RPMI8226 (cell line): ENCODE data around the gene COMT.

ENCODE experiments used
- DNase-seq: peaks from one replicate; pipeline ENCODE4 v3.0.0-alpha.2; 2015

The COMT gene

DNA sequence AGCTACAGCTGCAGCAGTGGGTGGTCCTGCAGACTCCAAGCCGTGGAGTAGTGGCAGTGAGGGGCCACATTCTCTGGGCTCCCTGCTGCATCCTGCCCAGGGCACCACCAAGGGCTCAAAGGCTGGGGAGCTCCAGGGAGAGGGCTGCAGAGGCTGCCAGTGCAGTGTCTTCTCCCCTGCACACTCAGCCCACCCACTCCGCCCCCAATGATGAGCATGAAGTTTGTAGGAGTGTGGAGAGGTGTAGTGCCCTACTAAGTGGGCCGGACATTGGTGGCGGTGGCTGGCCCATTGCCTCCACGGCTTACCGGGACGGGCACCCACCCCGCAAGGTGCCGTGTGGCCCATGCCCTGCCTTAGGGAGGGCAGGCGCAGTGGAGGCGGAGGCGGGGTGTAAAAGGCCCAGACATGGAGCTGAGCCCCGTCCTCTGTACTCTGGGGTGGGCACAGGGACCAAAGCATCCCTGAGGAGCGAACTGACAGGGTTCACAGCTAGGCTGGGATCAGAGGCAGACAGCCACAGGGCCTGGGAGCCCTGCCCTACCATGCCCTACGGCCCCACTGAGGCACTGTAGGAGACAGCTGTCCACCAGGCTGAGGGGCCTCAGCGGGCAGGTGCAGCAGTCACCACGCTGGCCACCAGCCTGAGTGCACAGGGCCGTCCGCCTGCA is 56.1 kb downstream of the COMT start:
- DNase-seq, result no peak

DNA sequence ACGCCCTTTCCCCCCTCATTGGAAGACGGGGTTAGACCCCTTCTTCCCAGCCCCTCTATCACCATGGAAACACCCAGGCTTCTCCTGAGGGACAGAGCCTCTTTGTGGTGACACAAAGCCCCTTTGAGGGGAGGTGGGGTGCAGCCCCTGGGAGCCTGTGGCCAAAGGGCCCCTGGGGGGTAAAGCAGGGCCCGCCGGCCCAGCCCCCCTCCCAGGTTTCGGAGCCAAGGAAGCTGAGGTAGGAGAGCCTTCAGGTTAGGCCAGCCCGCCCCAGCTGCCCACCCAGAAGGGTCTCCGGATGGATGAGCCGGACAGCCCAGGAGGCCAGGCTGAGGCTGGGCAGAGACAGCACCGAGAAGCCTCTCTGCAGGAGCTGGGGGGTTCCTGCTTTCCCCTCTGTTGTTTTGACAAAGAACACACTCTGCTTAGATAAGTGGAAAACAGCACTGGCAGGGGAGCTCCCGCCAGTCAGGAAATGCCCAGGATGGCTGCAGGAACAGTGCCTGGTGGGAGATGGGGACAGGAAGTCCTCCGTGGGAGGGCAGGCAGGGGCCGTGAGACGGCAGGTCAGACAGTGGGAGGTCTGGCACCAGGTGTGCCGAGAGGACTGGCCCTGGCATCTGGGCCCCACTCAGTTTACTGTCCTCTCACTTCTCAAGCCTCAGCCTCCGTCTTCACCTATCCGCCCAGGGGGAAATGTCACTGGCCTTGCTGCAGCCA is 56.8 kb downstream of the COMT start:
- no peak for DNase-seq

DNA sequence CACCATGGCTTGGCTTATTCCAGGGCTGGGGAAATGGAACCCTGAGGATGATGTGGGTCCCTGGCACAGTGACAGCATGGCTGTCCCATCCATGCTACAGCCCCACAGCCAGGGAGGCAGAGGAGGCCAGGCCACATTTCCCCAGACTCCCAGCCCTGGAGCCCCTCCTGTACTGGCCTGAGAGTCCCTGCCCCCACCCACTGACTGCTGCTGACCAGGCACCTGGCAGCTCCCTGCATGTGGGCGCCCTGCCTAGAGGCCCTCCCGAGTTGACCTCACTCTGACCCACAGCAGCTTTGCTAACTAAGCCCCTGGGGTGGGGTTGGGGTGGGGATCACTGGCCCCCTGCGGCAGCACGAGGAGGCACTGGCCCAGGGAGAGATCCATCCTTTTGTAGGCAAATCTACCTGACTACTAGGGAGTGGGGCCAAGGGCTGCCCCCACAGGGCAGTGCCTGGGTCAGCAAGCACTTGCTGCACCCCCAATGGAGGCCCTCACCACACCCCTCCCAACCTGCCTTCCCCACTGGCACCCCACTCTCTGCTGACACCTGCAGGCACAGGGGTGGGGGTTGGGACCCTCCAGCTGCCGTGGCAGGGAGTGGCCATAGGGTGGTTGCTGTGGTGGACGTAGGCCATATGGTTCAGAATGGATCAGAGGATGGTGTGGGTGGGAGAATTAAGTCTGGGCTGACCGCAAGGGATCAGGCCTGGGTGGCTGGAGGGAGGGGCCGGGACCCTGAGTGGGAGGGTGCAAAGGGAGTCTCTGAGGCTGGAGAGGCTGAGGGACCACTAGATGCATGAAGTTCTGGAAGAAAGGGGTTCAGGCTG is 57.6 kb downstream of the COMT start:
- DNase-seq, result peak; percentile 52

DNA sequence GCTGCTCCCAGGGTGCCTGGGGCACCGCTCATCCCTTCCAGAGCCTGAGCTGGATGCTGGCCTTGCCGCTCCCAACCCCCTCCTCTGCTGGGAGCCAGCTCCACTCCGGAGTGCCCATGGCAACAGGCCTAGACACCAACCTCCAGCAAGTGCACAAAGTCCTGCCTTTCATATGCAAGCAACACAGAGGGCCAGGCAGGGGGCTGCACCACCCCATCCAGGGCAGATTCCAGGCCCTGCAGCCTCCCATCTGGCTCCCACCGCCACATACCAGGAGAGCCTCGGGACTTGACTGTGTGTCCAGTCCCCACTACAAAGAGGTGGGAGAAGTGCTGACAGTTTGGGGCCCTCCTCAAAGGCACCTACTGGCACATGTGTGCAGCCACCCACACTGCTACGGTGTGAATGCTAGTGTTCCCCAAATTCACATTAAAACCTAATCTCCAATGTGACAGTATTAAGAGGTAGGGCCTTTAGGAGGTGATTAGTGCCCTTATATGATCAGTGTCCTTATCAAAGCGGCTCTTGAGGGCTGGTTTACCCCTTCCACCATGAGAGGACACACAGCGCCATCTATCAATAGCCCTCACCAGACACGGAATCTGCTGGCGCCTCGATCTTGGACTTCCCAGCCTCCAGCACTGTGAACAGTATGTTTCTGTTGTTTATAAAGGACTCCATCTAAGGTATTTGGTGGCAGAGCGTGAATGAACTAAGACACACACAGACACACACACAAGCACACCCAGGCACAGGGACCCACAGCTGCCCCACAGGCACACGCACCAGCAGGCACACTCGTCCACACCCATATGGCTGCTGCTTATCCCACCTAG is 58.9 kb downstream of the COMT start:
- no peak for DNase-seq

DNA sequence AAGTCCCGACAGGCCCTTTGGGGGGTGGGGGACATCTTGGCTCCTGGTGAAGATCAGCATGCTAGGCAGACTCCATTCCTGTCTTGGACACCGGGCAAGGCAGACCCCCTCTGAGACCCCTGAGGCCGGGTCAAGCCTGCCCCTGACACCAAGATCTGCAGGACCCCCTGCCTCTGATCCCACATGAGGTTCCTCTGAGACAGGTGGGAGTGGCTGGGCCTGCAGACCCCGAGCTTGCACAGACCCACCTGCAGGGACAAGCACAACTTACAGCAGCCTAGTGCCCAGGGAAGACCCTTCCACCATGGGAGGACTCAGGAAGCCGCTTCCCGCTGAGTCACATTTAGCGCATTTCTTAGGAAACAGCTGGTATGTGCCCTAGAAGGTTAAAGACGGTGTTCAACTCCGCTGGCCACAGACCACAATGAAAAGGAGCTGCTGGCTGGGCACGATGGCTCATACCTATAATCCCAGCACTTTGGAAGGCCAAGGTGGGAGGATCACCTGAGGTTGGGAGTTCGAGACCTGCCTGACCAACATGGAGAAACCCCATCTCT is 59.6 kb downstream of the COMT start:
- DNase-seq, result no peak

DNA sequence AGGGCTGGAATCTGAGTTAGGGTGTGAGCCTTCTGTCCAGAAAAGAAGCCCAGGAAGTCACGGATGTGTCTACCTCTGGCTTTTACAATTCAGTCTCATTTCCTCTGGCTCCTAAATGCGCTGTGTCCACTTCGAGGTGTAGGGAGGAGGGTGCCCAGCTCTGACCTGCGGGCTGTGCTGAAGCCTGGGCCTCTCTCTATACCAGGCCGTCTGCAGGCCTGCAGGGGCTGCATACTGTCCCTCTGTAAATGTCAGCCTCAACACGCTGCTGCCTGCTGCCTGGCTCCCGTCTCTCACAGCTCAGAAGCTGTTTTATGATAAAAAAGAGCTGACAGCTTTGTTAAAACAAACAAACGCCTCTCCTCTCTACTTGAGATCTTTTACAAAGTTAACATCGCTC is 60.6 kb downstream of the COMT start:
- no peak for DNase-seq

DNA sequence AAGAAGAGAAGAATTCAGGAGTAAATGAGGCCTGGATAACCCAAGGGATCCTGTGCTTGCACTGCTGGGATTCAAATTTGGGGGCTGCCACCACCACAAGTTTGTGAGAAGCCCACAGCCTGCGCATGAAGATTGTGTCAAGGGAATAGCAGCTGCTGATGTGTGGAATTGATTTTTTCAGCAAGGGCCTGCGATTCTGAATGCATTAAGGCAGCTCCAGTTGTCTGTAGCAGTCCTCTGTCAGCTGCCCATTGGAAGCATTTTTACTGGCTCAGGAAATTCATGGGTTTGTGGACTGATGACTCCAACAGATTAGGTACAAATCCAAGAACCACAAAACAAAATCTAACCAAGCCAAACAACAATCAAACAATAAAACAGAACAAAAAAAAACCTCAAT is 61.1 kb downstream of the COMT start:
- DNase-seq, result no peak

DNA sequence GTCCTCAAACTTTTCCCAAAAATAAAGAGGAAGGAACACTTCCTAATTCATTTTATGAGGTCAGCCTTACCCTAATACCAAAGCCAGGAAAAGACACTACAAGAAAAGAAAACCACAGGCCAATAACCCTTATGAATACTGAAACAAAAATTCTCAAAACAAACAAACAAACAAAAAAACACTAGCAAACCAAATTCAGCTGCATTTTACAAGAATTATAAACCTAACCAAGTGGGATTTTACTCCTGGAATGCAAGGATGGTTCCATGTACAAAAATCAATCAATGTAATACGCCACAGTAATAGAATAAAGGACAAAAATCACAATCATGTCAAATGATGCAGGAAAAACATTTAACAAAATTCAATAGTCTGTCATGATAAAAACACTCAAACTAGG is 61.7 kb downstream of the COMT start:
- no peak for DNase-seq

DNA sequence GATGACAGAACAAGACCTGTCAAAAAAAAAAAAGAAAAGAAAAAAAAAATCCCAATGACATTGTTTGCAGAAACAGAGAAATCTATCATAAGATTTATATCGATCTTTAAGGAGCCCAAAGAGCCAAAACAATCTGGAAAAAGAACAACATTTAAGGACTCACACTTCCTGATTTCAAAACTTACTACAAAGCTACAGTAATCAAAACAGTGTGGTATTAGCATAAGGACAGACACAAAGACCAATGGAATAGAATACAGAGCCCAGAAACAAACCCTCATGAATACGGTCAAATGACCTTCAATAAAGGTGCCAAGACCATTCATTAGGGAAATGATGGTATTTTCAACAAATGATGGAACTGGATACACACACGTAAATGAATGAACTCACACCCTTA is 62.9 kb downstream of the COMT start:
- DNase-seq, result no peak

DNA sequence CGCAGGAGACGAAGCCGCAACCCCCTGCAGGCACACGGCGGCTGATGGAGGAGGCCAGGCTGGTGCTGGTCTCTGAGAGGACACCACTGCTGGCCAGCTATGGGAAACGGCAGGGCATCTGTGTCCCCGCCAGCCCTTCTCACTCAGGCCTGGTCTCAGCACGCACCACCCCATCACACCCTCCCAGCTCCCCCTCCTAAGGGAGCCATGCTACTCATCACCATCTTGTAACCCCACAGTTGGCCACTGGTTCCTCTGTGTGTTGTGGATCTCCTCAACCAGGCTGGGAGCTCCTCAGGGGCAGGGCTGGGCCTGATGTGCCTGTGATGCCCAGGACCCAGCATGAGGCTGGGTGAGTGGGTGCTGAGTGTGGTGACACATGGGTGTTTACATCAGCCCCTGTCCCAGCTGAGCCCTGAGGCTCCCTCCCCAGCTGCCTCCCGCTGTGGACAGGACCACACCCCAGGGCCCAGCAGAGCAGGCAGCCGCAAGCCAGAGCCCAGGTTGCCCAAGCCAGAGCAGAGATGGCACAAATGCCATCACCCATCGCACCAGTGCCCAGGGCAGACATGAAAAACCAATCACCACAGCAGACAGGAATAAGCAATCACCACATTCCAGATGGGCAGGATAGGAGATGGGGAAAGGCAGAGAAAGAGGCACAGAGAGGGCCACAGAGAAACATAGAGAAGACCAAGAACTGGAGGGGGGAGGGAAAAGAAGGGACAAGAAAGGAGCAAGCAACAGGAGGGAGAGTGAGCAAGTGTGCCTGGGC is 66.8 kb downstream of the COMT start:
- DNase-seq, result no peak

DNA sequence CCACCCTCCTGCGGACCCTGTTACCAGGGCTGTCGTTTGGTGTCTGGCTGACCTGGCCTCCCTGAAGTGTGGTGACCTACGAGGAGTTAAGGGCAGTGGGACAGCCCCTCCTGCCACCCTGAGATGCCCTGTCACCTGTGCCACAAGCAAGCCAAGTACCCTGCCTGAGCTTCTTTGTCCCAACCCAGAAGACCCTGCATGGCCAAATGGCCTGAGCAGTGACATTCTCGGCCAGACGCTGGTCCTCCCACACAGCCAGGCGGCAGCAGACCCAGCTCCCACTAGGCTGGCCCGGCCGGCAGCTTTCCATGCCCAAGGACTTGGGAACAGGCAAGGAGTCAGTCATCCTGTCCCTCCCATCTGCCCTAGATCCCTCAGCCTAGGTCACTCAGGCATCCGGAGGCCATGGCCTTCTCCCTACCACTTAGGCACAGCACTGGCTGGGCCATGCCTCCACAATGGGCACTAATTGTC is 67.5 kb downstream of the COMT start:
- no peak for DNase-seq

DNA sequence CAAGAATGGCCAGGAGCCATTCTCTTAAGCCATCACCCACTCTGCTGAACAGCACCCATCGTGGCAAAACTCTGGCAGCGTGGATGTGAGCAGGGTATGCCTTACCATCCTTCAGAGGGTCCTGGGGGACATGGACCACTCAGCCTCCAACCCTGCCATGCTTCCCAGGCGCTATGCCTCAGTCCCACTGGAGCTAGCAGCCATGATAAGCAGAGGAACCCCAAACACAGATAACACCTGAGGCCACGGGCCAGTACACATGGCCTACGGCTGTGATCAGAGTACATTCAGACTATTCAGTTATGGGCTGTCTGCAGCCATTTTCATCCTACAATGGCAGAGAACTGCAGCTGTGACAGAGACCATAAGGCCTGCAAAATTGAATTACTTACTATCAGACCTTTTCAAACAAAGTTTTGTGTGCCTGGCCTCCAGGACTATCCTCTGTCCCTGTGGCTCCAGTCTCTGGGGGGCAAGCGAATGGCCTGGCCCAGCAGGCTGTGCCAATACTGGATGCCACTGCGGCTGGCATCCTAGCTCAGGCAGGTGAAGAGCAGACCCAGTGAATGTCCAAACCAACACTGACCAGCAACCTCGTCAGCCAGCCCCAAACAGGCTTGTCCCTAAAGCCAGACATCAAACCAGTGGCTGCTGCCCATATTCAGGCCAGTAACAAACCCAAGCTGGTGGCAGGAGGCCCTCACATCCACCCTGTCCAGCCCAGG is 68.2 kb downstream of the COMT start:
- no peak for DNase-seq

DNA sequence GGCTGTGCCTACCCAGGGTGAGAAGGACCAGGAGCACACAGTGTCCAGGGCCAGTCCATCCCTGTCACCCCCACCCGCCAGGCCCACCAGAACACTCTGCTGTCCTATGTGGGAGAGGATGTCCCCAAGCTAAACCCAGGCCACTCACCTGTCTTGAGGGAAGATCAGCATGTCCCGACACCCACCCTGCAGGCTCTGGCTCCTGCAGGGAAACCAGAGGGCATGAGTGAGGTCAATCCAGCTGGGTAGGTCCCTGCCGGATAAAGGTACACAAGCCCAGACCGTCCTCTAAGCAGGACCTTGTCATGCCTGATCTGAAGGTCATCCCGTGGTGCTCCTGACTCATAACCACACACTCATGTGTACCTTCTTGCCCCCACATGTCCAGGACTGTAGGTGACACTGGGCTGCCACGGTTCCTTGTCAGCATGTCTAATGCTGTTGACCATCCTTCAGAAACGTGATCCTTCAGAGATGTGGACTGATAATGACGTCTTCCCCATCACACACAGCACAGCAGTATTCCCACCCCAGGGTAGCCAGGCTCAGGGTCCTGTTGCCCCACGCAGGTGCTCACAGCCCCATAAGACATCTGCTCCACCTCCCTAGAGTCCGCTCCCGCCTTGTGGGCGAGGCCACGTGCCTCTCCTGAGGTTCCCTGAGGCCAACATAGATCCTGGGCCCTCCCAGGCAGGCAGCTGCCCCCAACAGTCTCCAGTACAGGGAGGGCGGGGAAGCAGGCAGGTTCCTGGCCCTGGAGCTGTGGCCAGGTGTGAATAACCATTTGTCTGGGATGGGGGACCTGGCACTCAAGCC is 68.9 kb downstream of the COMT start:
- DNase-seq, result no peak

DNA sequence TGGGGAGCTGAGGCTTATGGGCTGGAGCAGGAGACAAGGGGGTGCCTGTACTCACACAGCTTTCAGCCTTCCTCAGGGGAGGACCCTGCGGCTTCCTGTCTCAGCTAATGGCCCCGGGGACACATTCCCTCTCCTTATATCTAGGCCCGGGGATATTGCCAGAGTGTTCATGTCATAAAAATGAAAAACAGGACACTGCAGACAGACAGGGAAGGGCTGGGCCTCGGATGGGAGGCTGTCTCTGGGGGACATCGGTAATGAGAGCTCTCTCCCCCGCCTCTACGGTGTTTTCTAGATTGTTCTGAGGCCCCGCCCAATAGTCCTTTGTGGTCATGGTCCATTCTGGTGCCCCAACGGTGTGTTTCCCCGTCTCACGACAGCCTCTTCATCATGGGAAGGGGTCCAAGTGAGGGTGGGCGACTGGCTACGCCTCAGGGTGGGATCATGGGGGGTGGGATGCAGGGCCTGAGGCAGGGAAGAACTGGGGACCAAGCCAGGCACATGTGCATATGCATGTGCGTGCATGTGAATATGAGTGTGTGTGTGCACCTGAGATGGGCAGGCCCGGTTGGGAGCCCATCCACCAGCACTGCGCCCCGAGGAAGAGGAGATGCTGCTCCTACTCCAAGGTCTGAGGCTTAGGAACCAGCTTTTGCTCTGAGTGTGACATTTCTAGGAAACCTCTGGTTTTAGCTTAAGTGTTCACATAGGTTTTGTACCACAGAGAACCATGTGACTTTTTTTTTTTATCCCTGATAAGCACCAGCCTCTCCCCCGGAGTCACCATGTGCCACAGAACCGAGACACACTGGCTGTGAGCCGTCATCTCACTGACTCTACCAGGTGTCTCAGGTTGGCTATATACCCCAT is 69.8 kb downstream of the COMT start:
- no peak for DNase-seq

DNA sequence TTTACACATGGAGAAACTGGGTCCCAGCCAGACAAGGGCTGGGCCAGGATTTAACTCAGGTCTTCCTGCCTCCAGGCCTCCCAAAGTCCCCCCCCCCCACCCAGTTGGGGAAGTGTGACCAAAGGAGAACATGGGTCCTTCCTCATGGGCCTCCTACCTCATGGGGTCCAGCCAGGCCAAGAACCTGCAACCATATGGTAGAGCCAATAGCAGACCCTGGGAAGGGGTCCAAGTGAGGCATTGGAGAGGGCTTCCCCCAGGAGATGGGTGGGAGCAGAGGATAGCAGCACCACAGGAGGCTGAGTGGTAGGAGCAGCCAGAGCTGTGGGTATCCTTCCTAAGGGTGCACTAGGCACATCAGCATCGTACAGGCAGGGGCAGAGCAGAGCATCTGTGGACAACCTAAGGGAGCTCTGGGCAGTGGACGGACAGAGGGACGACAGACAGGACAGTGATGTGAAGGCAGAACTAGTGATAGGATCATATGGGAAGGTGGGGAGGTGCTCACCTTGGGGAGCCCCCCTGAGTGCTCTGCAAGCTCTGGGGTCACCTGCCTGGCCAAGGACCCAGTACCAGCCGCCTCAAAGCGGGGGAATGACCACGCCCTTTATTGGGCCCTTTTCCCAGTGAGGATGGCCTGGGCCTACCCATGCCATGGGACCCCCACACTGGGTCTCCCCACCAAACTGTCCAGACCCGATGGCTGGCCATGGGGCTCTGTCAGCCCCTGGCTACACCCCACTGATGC is 70.6 kb downstream of the COMT start:
- no peak for DNase-seq

DNA sequence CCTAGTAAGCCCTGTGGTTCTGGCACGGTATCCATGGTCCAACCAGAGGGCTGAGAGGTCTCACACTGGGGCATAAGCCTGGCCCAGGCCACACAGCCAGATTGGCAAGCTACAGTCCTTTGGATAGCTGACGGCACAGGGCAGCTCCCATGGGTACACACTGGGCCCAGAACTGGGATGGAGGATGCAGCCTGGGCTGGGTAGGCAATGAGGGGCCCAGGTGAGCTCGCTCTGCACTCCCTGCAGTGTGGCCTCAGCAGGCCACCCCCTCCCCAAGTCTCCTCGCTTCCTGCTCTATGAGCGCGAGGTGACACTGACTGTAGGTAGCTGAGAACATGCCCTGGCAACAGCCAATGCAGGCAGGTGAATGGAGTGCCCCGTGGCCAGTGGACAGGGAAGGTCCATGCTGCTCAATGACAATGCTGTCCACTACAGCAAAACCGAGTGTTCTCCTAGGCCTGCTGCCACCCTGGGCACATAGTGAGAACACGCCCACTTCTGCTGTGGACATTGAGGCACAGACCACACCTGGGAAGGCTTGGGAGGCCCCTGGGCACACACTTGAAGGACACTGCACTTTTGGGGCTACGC is 71.3 kb downstream of the COMT start:
- no peak for DNase-seq

DNA sequence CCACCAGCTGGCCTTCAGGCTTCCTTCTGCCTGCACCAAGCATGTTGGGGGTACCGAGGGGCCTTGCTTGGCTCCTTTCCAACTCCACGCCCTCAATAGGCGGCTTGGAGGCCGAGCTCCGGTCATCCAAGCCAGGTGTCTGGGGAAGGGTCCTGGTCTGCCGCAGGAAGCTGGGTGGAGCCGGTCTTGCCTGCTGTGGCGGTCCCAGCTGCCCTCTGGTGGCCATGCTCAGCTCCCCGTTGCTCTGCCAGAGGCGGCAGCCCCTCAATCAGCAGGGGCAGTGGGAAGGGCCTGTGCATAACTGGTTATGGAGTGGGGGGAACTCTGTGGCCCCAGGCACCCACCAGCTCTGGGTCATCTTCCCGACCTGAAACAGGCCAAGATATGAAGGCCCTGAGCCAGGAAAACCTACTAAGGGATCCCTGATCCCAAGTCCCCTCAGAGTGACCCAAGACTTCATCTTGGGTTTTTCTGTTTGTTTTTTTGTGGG is 71.9 kb downstream of the COMT start:
- DNase-seq, result no peak
